Hematopoietic multipotent progenitor cell treated with erythropoietin and hydrocortisone succinate and interleukin-3 and kit ligand, for 15 days (in vitro differentiated cells): ENCODE data around the gene FAM177B.

Experiments used
- DNase-seq: peaks from one replicate; pipeline ENCODE4 v3.0.0-alpha.2; 2015; ENCODE audit warnings: low spot score

The FAM177B gene

DNA sequence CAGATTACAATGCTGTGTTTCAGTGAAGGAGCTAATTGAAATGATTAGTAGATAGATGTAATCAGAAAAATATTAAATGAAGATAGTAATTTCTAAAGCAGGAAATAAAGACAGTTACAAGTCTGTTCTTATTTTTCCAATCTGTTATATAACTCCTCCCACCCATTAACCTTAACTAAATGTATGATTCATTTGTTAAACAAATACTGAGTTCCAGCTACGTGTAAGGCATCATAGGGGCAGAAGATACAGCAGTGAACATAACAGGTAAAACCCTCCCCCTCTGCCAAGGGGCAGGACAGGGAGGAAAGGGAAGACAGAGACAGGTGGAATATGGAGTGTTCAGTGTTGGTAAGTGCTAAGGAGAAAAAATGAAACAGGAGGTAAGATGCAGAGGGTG lies at the start of gene FAM177B:
TSS of gene FAM177B (plus strand) at position 231 of the 400 bp plus-strand sequence. CDS start 9,344 bp downstream, outside the sequence.
- DNase-seq = no peak

DNA sequence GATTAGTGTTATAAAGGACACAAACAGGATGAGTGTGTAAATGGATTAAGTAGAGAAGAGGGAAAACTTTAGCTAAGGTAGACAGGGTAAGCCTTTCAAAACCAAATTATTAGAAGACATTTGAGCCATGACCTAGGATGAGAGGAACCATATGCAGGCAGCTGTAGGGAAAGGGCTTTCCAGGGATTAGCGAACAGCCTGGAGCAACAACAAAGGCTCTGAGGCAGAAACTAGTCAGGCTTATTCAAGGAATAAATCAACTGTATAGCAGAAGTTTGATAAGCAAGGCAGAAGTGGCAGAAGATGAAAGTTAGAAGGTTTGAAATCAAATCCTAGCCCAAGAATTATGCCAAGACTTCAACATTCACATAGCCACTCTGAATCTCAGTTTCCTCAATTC lies 46.0 kb upstream of the FAM177B start:
- no peak for DNase-seq

DNA sequence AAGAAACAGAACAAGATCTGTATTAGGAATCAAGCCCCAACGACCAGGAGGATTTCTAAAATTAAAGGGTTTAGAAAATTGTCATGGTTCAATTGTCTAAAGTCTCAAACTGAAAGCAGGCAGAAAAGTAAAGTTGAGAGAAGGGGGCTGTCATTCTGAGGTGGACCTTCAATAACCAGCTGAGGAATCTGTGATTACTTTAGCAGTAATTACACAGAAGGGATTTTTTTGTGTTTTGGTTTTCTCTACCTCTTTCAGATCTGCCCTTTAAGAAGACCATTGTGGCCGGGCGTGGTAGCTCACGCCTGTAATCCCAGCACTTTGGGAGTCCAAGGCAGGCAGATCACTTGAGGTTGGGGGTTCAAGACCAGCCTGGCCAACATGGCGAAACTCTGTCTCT lies 42.1 kb upstream of the FAM177B start:
- no peak for DNase-seq

DNA sequence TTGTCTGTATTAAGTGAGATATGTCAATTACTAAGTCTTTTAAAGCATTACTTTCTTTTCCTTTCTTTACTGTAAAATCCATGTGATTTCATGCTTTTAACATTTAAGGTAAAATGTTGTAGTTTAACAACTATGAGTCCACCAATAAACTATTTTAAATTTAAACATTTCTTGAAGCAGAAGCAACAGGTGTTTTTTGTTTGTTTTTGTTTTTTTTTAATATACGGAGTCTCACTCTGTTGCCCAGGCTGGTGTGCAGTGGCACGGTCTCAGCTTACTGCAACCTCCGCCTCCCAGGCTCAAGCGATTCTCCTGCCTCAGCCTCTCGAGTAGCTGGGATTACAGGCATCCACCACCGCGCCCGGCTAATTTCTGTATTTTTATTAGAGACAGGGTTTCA lies 40.3 kb upstream of the FAM177B start:
- DNase-seq = no peak

GRCh38 chr1:222697203-222697602 lies 39.8 kb upstream of the FAM177B start:
- DNase-seq = peak; percentile 37

- DNase-seq = no peak
These were observed 39.2 kb upstream of the FAM177B start for GRCh38 chr1:222697826-222698225.

DNA sequence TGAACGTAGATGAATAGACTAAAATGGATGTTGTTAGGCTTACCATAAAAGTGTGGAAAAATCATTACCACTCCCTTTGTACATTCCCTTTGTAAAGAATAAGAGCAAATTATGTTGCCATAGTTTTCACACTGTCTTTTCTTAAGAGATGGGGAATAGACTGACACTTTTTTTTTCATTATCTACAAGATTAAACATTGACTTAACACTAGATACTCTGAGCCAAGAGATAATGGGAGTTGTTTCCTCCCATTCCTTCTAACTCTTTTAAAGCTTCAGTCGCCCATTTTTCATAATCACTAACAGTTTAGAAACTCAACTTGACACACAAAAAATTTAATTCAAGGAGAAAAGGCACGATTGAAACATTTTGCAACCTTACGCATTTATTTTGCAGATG lies 34.8 kb upstream of the FAM177B start:
- DNase-seq = no peak

DNA sequence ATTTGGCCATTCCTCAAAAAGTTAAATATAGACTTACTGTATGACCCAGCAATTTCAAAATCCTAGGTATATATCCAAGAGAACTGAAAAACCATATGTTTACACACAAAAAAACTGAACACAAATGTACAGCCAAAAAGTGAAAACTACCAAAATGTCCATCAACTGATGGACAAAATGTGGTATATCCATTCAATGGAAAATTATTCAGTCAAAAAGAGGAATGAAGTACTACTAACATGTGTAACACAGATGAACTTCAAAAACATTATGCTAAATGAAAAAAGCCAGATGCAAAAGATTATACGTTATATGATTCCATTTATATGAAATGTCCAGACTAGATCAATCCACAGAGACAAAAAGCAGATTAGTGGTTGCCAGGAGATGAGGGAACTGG lies 32.7 kb upstream of the FAM177B start:
- no peak for DNase-seq

DNA sequence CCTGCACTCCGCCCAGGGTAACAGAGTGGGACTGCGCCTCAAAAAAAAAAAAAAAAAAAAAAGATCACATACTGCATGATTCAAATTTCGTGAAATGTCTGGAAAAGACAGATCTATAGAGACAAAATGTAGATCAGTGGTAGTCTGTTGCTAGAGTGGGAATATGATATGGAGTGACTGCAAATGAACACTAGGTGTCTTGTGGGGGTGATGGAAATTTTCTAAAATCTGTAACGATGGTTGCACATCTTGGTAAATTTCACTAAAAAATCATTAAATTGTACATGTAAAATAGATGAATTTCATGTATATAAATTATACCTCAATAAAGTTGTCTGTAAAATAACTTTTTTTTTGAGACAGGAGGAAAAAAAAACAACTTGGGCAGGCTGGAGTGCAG lies 30.2 kb upstream of the FAM177B start:
- no peak for DNase-seq

DNA sequence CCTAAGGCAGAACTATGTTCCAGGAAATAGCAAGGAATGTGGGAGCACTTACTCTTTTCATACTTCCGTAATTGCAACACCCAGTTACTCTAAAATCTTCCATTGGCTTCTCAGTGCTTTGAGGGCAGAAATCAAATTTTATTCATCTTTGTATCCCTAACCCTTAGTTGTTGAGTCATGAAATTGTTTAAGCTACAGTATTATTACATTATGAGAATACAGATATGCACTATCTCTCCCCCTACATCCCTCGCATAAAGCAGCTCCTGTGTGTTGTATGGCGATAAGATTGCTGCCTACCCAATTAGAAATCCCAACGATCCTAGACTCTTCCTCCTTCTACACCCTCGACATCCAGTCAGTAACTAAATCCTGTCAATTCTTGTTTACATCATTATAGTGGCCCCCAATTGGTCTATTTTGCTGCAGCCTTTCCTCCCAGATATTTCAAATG lies 27.3 kb upstream of the FAM177B start:
- DNase-seq = peak; percentile 28

DNA sequence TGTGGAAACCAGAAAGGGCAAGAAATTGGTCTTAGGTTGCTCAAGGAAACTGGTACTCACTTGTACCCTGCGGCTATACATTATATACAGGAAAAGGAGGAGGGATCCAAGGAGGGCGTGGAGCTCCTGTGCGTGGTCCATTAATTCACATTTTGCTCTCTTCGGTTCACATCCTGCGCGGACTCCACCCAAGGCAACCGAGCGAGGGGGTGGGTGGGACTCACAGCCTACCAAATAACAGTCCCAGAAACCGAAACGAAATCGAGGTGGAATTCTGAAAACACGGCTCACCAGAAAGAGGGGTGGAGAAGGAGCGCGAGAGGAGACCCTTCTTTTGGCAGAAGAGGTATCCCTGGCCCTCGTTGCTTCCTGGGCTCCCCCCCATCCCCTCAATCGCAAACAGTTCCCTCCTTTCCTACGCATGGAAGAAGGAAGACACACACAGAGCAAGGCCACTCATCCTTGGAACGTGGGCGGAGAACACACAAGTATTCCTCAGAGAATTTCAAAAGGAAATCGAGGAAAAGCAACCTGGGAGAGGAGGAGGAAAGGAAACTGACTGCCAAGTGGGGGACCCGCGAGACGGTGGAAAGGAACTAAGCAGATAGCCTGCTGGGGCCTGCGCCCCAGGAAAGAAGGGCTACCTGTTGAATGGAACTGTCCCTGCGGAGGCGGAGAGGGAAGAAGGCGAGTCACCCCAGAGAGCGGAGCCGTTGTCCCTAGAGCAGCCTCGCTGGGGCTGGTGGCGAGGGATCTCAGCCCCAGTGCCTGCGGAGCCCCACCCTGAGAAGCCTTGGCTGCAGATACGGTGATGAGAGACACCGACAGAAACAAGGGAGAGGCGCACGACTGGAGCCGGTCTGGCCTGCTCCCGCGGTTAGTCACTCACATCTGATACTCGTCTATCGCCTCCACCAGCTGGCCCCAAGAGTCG lies 25.4 kb upstream of the FAM177B start:
- DNase-seq = peak; percentile 90

GRCh38 chr1:222712253-222713090 lies 24.5 kb upstream of the FAM177B start, which contains the start of the genes AIDA and BROX:
AIDA (minus strand) TSS chr1:222712491; CDS start chr1:222712317, 174 bp downstream.
BROX (plus strand) TSS chr1:222712564; CDS start chr1:222715700, 3,136 bp downstream.
- DNase-seq = peak; percentile 92

DNA sequence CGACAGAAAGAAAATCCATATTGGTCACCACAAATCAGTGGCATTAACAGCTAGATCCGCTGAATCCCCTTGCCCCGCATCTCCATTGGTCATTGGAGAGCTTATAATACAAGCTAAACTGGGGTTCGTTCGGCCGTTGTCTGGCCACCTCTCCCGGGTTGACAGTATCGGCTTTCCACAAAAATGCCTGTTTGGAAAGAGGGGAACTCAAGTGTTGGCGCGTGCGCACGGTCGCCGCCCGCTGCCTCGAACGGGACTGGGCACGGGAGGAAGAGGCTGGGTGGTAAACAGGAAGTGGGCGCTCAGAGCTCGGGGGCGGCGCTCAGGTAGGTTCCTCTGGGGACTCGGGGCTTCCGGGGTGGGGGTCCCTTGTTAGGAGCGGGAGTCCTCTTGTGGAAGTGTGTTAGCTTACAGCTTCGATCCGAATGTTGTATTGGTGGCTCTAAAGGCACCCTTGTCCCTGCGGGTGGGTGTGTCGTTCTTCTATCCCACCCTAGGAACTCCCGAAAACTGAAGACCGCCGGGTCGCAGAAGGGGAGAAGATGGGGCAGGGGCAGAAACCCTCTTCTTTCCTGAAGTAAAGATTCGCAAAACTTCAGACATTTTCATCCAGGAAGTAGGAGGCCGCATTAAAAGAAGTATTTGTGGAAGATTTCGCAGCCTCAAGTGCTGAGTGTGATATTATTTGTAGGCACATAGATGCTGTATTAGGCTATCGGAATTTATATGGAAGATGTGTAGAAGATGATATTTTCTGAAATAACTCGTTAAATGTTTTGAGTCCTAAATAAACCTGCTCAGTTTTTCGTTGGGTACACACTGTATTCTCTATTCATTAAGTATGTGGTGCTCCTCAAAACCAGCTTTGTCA lies 23.7 kb upstream of the FAM177B start:
- DNase-seq = peak; percentile 87

DNA sequence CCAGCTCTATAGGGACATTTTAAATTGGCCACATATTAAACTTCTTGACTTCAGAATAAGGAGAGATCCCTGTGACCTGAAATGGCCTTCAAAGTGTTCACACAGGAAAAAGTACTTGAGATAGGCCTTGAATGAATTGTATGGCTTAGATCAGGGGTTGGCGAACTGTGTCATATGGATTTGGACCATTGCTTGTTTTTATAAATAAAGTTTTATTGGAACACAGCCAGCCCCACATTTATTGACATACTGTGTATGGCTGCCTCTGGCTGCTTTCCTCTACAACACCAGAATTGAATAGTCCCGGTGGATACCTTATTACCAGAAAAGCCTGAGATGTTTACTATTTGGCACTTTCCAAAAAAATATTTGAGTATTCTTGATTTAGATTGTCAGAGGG lies 20.6 kb upstream of the FAM177B start:
- DNase-seq = no peak

DNA sequence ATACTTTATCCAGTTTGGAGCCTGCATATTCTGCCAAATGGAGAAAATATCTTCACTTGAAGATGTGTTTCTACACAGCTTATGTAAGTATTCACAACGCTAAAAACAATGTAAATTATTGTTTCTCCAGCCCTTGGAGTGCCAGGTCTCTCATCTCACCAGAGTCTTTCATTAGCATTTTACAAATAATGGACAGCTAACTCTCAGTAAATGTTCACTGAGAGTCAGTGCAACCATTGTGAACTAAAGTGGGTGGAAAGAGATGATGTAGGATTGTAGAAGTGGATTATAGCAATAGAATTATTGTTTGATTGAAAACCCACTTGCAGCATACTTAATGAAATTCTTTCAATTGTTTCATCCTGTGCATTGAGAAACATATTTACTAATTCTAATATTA lies 8.3 kb upstream of the FAM177B start:
- DNase-seq = no peak

DNA sequence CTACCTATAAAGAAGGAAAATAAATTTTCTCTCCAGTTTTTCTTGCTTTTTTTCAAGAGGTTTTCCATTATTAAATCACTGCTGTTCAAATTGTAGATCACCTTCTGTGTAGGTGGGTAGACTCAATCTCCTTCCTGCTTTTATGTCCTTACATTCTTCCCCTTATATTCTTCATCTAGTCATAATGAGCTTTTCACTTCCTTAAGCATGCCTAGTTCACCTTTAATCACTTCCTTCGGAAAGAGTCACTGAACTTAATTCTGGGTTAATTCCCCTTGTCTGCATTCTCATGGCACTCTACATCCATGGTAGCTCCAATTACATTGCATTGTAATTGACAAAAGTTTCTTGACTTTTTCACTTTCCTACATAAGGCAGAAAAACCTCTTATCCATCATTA lies 6.1 kb upstream of the FAM177B start:
- no peak for DNase-seq

- DNase-seq = no peak
These were observed 4.5 kb upstream of the FAM177B start for GRCh38 chr1:222732216-222733159.

DNA sequence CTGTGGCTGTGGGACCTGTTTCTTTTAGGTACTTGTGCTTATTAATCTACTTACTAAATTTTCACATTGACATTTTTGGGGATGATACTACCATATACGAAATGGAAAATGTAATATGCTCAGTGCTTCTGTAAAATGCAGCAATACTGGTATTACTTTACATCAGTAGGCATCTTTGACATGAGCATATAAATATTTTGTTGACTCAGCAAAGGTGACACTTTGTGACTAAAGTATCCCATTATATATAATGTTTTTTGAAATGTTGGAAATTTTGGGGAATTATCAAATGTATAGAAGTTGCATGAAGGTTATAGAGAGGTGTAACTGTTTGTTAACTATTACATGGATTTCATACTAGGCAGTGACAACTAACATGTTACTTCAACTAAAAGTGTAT lies 2.3 kb upstream of the FAM177B start:
- no peak for DNase-seq

GRCh38 chr1:222736470-222736869 lies 532 bp upstream of the FAM177B start:
- DNase-seq = no peak

GRCh38 chr1:222739465-222739864 lies 2.5 kb downstream of the FAM177B start:
- no peak for DNase-seq

GRCh38 chr1:222739929-222740328 lies 2.9 kb downstream of the FAM177B start:
- no peak for DNase-seq
